Karpas-422 (cell line): ENCODE results near the gene BANF1. TPM values are rescaled to one million over a fixed set of nuclear protein-coding genes. Genes with fewer than 3 reads are reported as not detected.
A peak's percentile ranks its signal among the peaks of the same experiment; 100 is the strongest.

ENCODE experiments used
- DNase-seq: peaks from one replicate; pipeline ENCODE4 v3.0.0-alpha.2; 2015
- H2AFZ ChIP-seq: fragments of 200-600 bp; sonication (generic); 2 replicates; pipeline ENCODE4 v1.6.1; 2014; ENCODE audit warnings: antibody characterized with exemption, low read length, mixed read lengths
- H3K27ac ChIP-seq: fragments of 200-600 bp; sonication (generic); 2 replicates; pipeline ENCODE4 v1.5.1; 2014; ENCODE audit warnings: mild to moderate bottlenecking, low read length, moderate library complexity
- H3K27me3 ChIP-seq: fragments of 200-600 bp; sonication (generic); 2 replicates; pipeline ENCODE4 v1.6.1; 2014; ENCODE audit warnings: low read length, mixed read lengths
- H3K36me3 ChIP-seq: fragments of 200-600 bp; sonication (generic); 2 replicates; pipeline ENCODE4 v1.6.1; 2014; ENCODE audit warnings: low read length, mixed read lengths; ENCODE audit not compliant: insufficient read depth
- H3K4me1 ChIP-seq: fragments of 200-600 bp; sonication (generic); 2 replicates; pipeline ENCODE4 v1.6.1; 2014; ENCODE audit warnings: mild to moderate bottlenecking, low read length, mixed read lengths
- H3K4me2 ChIP-seq: fragments of 200-600 bp; sonication (generic); 2 replicates; pipeline ENCODE4 v1.6.1; 2014; ENCODE audit warnings: low read length, low read depth, mild to moderate bottlenecking; ENCODE audit not compliant: poor library complexity, severe bottlenecking
- H3K4me3 ChIP-seq: fragments of 200-600 bp; sonication (generic); 2 replicates; pipeline ENCODE4 v1.5.1; 2014; ENCODE audit warnings: mild to moderate bottlenecking, antibody characterized with exemption, low read length, mixed read lengths
- H3K79me2 ChIP-seq: fragments of 200-600 bp; sonication (generic); 2 replicates; pipeline ENCODE4 v1.6.1; 2014; ENCODE audit warnings: mild to moderate bottlenecking, low read length, mixed read lengths
- H3K9ac ChIP-seq: fragments of 200-600 bp; sonication (generic); 2 replicates; pipeline ENCODE4 v1.6.0; 2014; ENCODE audit warnings: low read length
- H3K9me2 ChIP-seq: fragments of 200-600 bp; sonication (generic), shearing (Covaris generic); replicated peaks from 2 replicates; pipeline ENCODE4 v1.6.0; 2014; ENCODE audit warnings: mild to moderate bottlenecking, low read length, moderate library complexity; ENCODE audit not compliant: insufficient read depth
- H3K9me3 ChIP-seq: fragments of 300-700, 200-600 bp; sonication (generic); 2 replicates; pipeline ENCODE4 v1.6.1; 2014; ENCODE audit warnings: low read length, mixed read lengths
- H4K20me1 ChIP-seq: fragments of 200-600 bp; sonication (generic); 2 replicates; pipeline ENCODE4 v1.6.1; 2014; ENCODE audit warnings: mild to moderate bottlenecking, antibody characterized with exemption, low read length, low read depth; ENCODE audit not compliant: insufficient read depth
- total RNA-seq: library from RNA; depleted of rRNA; stranded (reverse); fragments of >200 nt; shearing (Covaris generic); gene quantifications from 2 replicates; pipeline ENCODE4 v1.2.3, GENCODE V29; 2014; ENCODE audit warnings: low replicate concordance

The BANF1 gene
- total RNA-seq, 1 experiment from 2014 or later = 84.2 TPM

GRCh38 chr11:65982824-65983588 is 19.3 kb upstream of the BANF1 start:
- Histone ChIP-seq H3K9me3 (no peaks in the 10 kb centered on the region), H3K79me2 (no peaks in the 10 kb centered on the region), H3K9ac (no peak overlapping the region), H3K27me3 (no peaks in the 10 kb centered on the region), H3K36me3 (no peaks in the 10 kb centered on the region), H3K4me2 (no peak overlapping the region), H3K4me1 (no peaks in the 10 kb centered on the region), H3K27ac (no peak overlapping the region), H4K20me1 (no peaks in the 10 kb centered on the region), H3K4me3 (no peak overlapping the region), H2AFZ (no peak overlapping the region), H3K9me2 (no peaks in the 10 kb centered on the region)
- no peak for DNase-seq

GRCh38 chr11:65983589-65983987 is 18.7 kb upstream of the BANF1 start:
- H3K9me3 ChIP-seq = no peaks in the 10 kb centered on the region
- no peak overlapping the region for H3K4me2 ChIP-seq
- no peak overlapping the region for H3K27ac ChIP-seq
- no peak overlapping the region for H3K9ac ChIP-seq
- H2AFZ ChIP-seq = no peak overlapping the region
- no peak for DNase-seq
- H3K9me2 ChIP-seq = no peaks in the 10 kb centered on the region
- H3K27me3 ChIP-seq = no peaks in the 10 kb centered on the region
- H3K79me2 ChIP-seq = no peaks in the 10 kb centered on the region
- H3K36me3 ChIP-seq = no peaks in the 10 kb centered on the region
- H3K4me1 ChIP-seq = no peaks in the 10 kb centered on the region
- H3K4me3 ChIP-seq = no peak overlapping the region
- no peaks in the 10 kb centered on the region for H4K20me1 ChIP-seq

- Histone ChIP-seq H3K4me1 (no peaks in the 10 kb centered on the region), H3K9me2 (no peaks in the 10 kb centered on the region), H3K27ac (no peak overlapping the region), H4K20me1 (no peaks in the 10 kb centered on the region), H3K9ac (no peak overlapping the region), H3K9me3 (no peaks in the 10 kb centered on the region), H3K4me2 (no peak overlapping the region), H3K79me2 (no peaks in the 10 kb centered on the region), H2AFZ (no peak overlapping the region), H3K36me3 (peaks cover 6% of the 10 kb centered on the region; the same call in 1 of the 2 replicates), H3K27me3 (no peaks in the 10 kb centered on the region), H3K4me3 (no peak overlapping the region)
- DNase-seq = no peak
Observed at GRCh38 chr11:65987336-65987735, 15.0 kb upstream of the BANF1 start.

DNA sequence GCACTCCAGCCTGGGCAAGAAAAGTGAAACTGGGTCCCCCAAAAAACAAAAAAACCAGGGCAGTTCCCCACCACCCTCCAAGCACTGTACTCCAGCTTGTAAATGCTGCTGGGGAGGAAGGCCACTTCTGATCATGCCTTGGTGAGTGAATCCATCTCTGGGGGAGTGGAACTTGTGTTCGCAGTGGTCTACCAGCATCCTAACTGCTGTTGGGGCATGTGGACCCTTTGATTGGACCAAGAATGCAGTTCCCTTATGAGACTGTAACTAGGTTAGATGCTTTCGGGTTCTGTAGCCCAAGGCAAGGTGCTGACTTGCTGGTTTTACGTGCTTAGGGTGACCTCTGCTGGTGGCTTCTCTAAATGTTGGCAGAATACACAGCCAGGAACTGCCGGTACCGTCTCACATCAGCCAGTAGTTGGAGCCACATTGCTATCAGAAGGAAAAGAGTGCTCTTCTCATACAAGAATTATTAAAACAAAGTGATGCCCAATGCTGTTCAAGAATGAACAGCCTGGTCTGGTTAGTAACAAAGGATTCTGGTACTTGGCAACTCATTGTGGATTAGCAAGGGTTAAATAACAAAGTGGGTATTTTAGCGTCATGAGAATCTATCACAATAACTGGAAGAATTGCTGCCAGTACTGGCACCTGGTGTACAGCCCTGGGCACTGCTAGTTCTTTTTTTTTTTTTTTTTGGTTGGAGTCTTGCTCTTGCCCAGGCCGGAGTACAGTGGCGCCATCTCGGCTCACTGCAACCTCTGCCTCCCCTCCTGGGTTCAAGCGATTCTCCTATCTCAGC is 13.3 kb upstream of the BANF1 start:
- Histone ChIP-seq H3K9ac (no peak overlapping the region), H3K4me1 (no peaks in the 10 kb centered on the region), H3K79me2 (no peaks in the 10 kb centered on the region), H2AFZ (peak overlapping the region; percentile 86; the same call in 1 of the 2 replicates), H3K36me3 (peaks cover 6% of the 10 kb centered on the region; the same call in 1 of the 2 replicates), H3K9me2 (no peaks in the 10 kb centered on the region), H3K27ac (no peak overlapping the region), H3K9me3 (no peaks in the 10 kb centered on the region), H3K27me3 (no peaks in the 10 kb centered on the region), H3K4me2 (no peak overlapping the region), H4K20me1 (no peaks in the 10 kb centered on the region), H3K4me3 (no peak overlapping the region)
- DNase-seq = peak; percentile 97

GRCh38 chr11:65992056-65992455 is 10.2 kb upstream of the BANF1 start:
- Histone ChIP-seq H3K9ac (no peak overlapping the region), H3K4me2 (no peak overlapping the region), H2AFZ (no peak overlapping the region), H3K9me3 (no peaks in the 10 kb centered on the region), H3K4me3 (no peak overlapping the region), H3K9me2 (no peaks in the 10 kb centered on the region), H3K4me1 (no peaks in the 10 kb centered on the region), H3K36me3 (peaks cover 6% of the 10 kb centered on the region; the same call in 1 of the 2 replicates), H3K27ac (no peak overlapping the region), H3K27me3 (no peaks in the 10 kb centered on the region), H3K79me2 (no peaks in the 10 kb centered on the region), H4K20me1 (no peaks in the 10 kb centered on the region)
- DNase-seq = no peak

- H3K27ac ChIP-seq = no peak overlapping the region
- DNase-seq = no peak
- H4K20me1 ChIP-seq = peaks cover 11% of the 10 kb centered on the region
- H3K27me3 ChIP-seq = no peaks in the 10 kb centered on the region
- H3K4me1 ChIP-seq = peaks cover 21% of the 10 kb centered on the region
- no peak overlapping the region for H2AFZ ChIP-seq
- H3K9me2 ChIP-seq = no peaks in the 10 kb centered on the region
- no peak overlapping the region for H3K4me3 ChIP-seq
- peaks cover 30% of the 10 kb centered on the region for H3K79me2 ChIP-seq
- peaks cover 32% of the 10 kb centered on the region for H3K36me3 ChIP-seq
- H3K4me2 ChIP-seq = no peak overlapping the region
- H3K9me3 ChIP-seq = no peaks in the 10 kb centered on the region
- no peak overlapping the region for H3K9ac ChIP-seq
Observed at GRCh38 chr11:65997286-65997685, 5.0 kb upstream of the BANF1 start.

- Histone ChIP-seq H4K20me1 (peaks cover 23% of the 10 kb centered on the region), H3K9me3 (no peaks in the 10 kb centered on the region), H3K9ac (peak overlapping the region; percentile 94), H2AFZ (no peak overlapping the region), H3K9me2 (no peaks in the 10 kb centered on the region), H3K79me2 (peaks cover 40% of the 10 kb centered on the region), H3K4me1 (peaks cover 27% of the 10 kb centered on the region), H3K36me3 (peaks cover 34% of the 10 kb centered on the region), H3K27me3 (no peaks in the 10 kb centered on the region), H3K27ac (peak overlapping the region; percentile 84), H3K4me2 (peak overlapping the region; percentile 89), H3K4me3 (peak overlapping the region; percentile 95)
- DNase-seq = no peak
Observed at GRCh38 chr11:66002648-66003225, 434 bp downstream of the BANF1 start.

- peak overlapping the region; percentile 89 for H3K4me2 ChIP-seq
- DNase-seq = no peak
- no peaks in the 10 kb centered on the region for H3K9me3 ChIP-seq
- H3K36me3 ChIP-seq = peaks cover 29% of the 10 kb centered on the region
- H3K79me2 ChIP-seq = peaks cover 40% of the 10 kb centered on the region
- H2AFZ ChIP-seq = no peak overlapping the region
- no peaks in the 10 kb centered on the region for H3K27me3 ChIP-seq
- peak overlapping the region; percentile 95 for H3K4me3 ChIP-seq
- H3K9ac ChIP-seq = peak overlapping the region; percentile 94
- no peak overlapping the region; the same call in 1 of the 2 replicates for H3K27ac ChIP-seq
- H4K20me1 ChIP-seq = peaks cover 23% of the 10 kb centered on the region
- no peaks in the 10 kb centered on the region for H3K9me2 ChIP-seq
- peaks cover 27% of the 10 kb centered on the region for H3K4me1 ChIP-seq
Observed at GRCh38 chr11:66003291-66003690, 988 bp downstream of the BANF1 start.
